Thyroid gland (tissue), 4 donors: ENCODE results near the gene GRAMD1B. TPM values are rescaled to one million over a fixed set of nuclear protein-coding genes. Genes with fewer than 3 reads are reported as not detected.
A peak's percentile ranks its signal among the peaks of the same experiment; 100 is the strongest.

Experiments
- DNase-seq, 2 donors: peaks; one replicate each; pipeline ENCODE4 v3.0.0-alpha.2; 2019
- H3K27ac ChIP-seq, 3 donors: fragments of 200-600 bp; sonication (generic); 1 replicate in 2 of 3; 2 replicates in 1 of 3; pipeline ENCODE4 v1.5.1; 2016 to 2019; ENCODE audit warnings: mild to moderate bottlenecking in 1 of 3, moderate library complexity in 1 of 3
- H3K27me3 ChIP-seq: fragments of 200-600 bp; sonication (generic); one replicate; pipeline ENCODE4 v1.5.1; 2019
- H3K36me3 ChIP-seq, 2 donors: fragments of 200-600 bp; sonication (generic); one replicate each; pipeline ENCODE4 v1.5.1; 2016 to 2019
- H3K4me1 ChIP-seq, 2 donors: fragments of 200-600 bp; sonication (generic); one replicate each; pipeline ENCODE4 v1.5.1; 2017 to 2019
- H3K4me3 ChIP-seq, 3 donors: fragments of 200-600 bp; sonication (generic); replicated peaks in 1 of 3; 1 replicate in 2 of 3; 2 replicates in 1 of 3; pipeline ENCODE4 v1.5.1; 2016; ENCODE audit warnings: mild to moderate bottlenecking in 1 of 3
- H3K9me3 ChIP-seq: fragments of 200-600 bp; sonication (generic); one replicate; pipeline ENCODE4 v1.5.1; 2017
- CTCF ChIP-seq, 6 experiments: fragments of 200-600 bp in 3 of 6; fragments of 450-650 bp in 3 of 6; sonication (generic) in 3 of 6; IDR thresholded peaks; one replicate each; pipeline ENCODE4 v1.5.1; 2016 to 2019; ENCODE audit warnings: antibody characterized with exemption in 6 of 6, mild to moderate bottlenecking in 2 of 6, inconsistent platforms in 1 of 6, moderate library complexity in 1 of 6
- POLR2A ChIP-seq, 2 donors: fragments of 450-650 bp; IDR thresholded peaks; one replicate each; pipeline ENCODE4 v1.6.1; 2017; ENCODE audit warnings: antibody characterized with exemption in 2 of 2, mild to moderate bottlenecking in 2 of 2, moderate library complexity in 1 of 2
- WGBS, 2 donors: methylation state at CpG; one replicate each; pipeline ENCODE4 v1.1.5; 2017; 5-methylcytosine and 5-hydroxymethylcytosine counted together
- intact Hi-C: fragments of 100-400 bp; cut with DNase I; formaldehyde crosslinking; loops from one replicate; pipeline ENCODE4 v1.15.1; 2023
- total RNA-seq, 4 donors: library from RNA; depleted of rRNA; stranded (reverse); fragments of >200 nt; gene quantifications; one replicate each; pipeline ENCODE4 v1.2.3, GENCODE V29; 2016

GRAMD1B gene
- total RNA-seq, 4 donors from 2014 or later = 7.0 to 22.7 (median 9.2) TPM

- Histone ChIP-seq H3K4me3 (no peak overlapping the region), H3K27ac (peak overlapping the region in 2 of 3 donors; percentile 22 to 56), H3K4me1 (peaks cover 22 to 25% of the 10 kb centered on the region in 2 donors), H3K27me3 (no peaks in the 10 kb centered on the region), H3K36me3 (no peaks in the 10 kb centered on the region), H3K9me3 (no peaks in the 10 kb centered on the region)
- TF ChIP-seq CTCF (IDR thresholded peaks at IDR 0.05) (no peak), POLR2A (IDR thresholded peaks at IDR 0.05) (no peak)
- DNase-seq = no peak
- WGBS, 2 donors = 61 to 64% methylated on average over 4 of the region's 4 CpGs
- intact Hi-C loops = loop anchor here (5.0 kb wide), 1 partner anchor 99 kb away; no protein-coding TSS in a partner anchor
Observed at GRCh38 chr11:123406441-123407129, 23.5 kb upstream of the GRAMD1B start.

GRCh38 chr11:123407130-123407995 lies 22.7 kb upstream of the GRAMD1B start:
- Histone ChIP-seq H3K9me3 (no peaks in the 10 kb centered on the region), H3K27me3 (no peaks in the 10 kb centered on the region), H3K36me3 (no peaks in the 10 kb centered on the region), H3K4me3 (no peak overlapping the region), H3K4me1 (peaks cover 22 to 25% of the 10 kb centered on the region in 2 donors), H3K27ac (peak overlapping the region; percentile 22 to 66 (median 56))
- no peak for TF ChIP-seq POLR2A (IDR thresholded peaks at IDR 0.05)
- TF ChIP-seq CTCF (IDR thresholded peaks at IDR 0.05) = peak; percentile 27 to 77 (median 70)
- DNase-seq = peak; percentile 81 to 82
- 5 to 12% methylated on average over 7 of the region's 7 CpGs for whole genome bisulfite sequencing, 2 donors
- intact Hi-C loops = loop anchor here (5.0 kb wide), 1 partner anchor 100 kb away; no protein-coding TSS in a partner anchor

GRCh38 chr11:123407996-123408597 lies 22.0 kb upstream of the GRAMD1B start:
- Histone ChIP-seq H3K4me3 (no peak overlapping the region), H3K36me3 (no peaks in the 10 kb centered on the region), H3K27ac (peak overlapping the region; percentile 22 to 66 (median 56)), H3K9me3 (no peaks in the 10 kb centered on the region), H3K27me3 (no peaks in the 10 kb centered on the region), H3K4me1 (peaks cover 22 to 25% of the 10 kb centered on the region in 2 donors)
- peak in 1 of 2 donors; percentile 6 for TF ChIP-seq POLR2A (IDR thresholded peaks at IDR 0.05)
- TF ChIP-seq CTCF (IDR thresholded peaks at IDR 0.05) = no peak
- intact Hi-C loops = loop anchor here (5.0 kb wide), 1 partner anchor 101 kb away; no protein-coding TSS in a partner anchor
- no peak for DNase-seq
- WGBS, 2 donors = 16 to 18% methylated on average over 7 of the region's 7 CpGs

GRCh38 chr11:123408619-123409455 lies 21.2 kb upstream of the GRAMD1B start:
- Histone ChIP-seq H3K27me3 (no peaks in the 10 kb centered on the region), H3K4me3 (no peak overlapping the region), H3K27ac (peak overlapping the region; percentile 22 to 66 (median 56)), H3K4me1 (peaks cover 22 to 25% of the 10 kb centered on the region in 2 donors), H3K36me3 (no peaks in the 10 kb centered on the region), H3K9me3 (no peaks in the 10 kb centered on the region)
- intact Hi-C loops = loop anchor here (5.0 kb wide), 1 partner anchor 102 kb away; no protein-coding TSS in a partner anchor
- TF ChIP-seq POLR2A (IDR thresholded peaks at IDR 0.05) (no peak), CTCF (IDR thresholded peaks at IDR 0.05) (no peak)
- no peak for DNase-seq
- WGBS, 2 donors = 55 to 66% methylated on average over 8 of the region's 8 CpGs
